ENCODE data around the gene CELF5.
"Not testable (repeated sequence)": the region's sequence is repeated elsewhere in the genome, so short reads cannot be mapped to it uniquely, and the experiment has no call there.

The CELF5 gene

GRCh38 chr19:3335431-3336350 is 111.2 kb downstream of the CELF5 start:
- TF ChIP-seq CTCF (conservative IDR thresholded peaks at IDR 0.05; ENCODE audit: low read depth, low read length), result no peak
- no peak overlapping the region for H3K4me3 ChIP-seq (ENCODE audit: low read depth, low read length)
- no peak for DNase-seq (ENCODE audit: low read depth)

GRCh38 chr19:3336351-3336679 is 111.9 kb downstream of the CELF5 start:
- no peak for TF ChIP-seq CTCF (conservative IDR thresholded peaks at IDR 0.05; ENCODE audit: low read depth, low read length)
- no peak overlapping the region for H3K4me3 ChIP-seq (ENCODE audit: low read depth, low read length)
- no peak for DNase-seq (ENCODE audit: low read depth)

- TF ChIP-seq CTCF (conservative IDR thresholded peaks at IDR 0.05; ENCODE audit: low read depth, low read length), result no peak
- no peak overlapping the region for H3K4me3 ChIP-seq (ENCODE audit: low read depth, low read length)
These were observed 112.4 kb downstream of the CELF5 start for GRCh38 chr19:3336680-3337523.

GRCh38 chr19:3338541-3339181 is 114.2 kb downstream of the CELF5 start:
- DNase-seq (ENCODE audit: low read depth), result no peak
- TF ChIP-seq CTCF (conservative IDR thresholded peaks at IDR 0.05; ENCODE audit: low read depth, low read length), result no peak
- no peak overlapping the region for H3K4me3 ChIP-seq (ENCODE audit: low read depth, low read length)

More at GRCh38 chr19:3336680-3337523, 112.4 kb downstream of the CELF5 start:
- peak; percentile 60 for DNase-seq (ENCODE audit: low read depth)

GRCh38 chr19:3340340-3340739 is 115.9 kb downstream of the CELF5 start:
- no peak for TF ChIP-seq CTCF (conservative IDR thresholded peaks at IDR 0.05; ENCODE audit: low read depth, low read length)
- H3K4me3 ChIP-seq (ENCODE audit: low read depth, low read length), result no peak overlapping the region
- DNase-seq (ENCODE audit: low read depth), result no peak

- no peak overlapping the region for H3K4me3 ChIP-seq (ENCODE audit: low read depth, low read length)
- DNase-seq (ENCODE audit: low read depth), result no peak
- no peak for TF ChIP-seq CTCF (conservative IDR thresholded peaks at IDR 0.05; ENCODE audit: low read depth, low read length)
These were observed 117.8 kb downstream of the CELF5 start for GRCh38 chr19:3342246-3342645.

- H3K4me3 ChIP-seq (ENCODE audit: low read depth, low read length); DNase-seq (ENCODE audit: low read depth): not testable (repeated sequence)
These were observed 118.5 kb downstream of the CELF5 start for GRCh38 chr19:3342962-3343361.

Measured in choroid plexus epithelial cell (primary cell).